ENCODE data around the gene PRKAG1.

PRKAG1 gene

GRCh38 chr12:49019120-49019430 is 499 bp upstream of the PRKAG1 start:
- H3K9me3 ChIP-seq (ENCODE audit: control insufficient read depth, insufficient read depth, low read length): no peaks in the 10 kb centered on the region
- peaks cover 10% of the 10 kb centered on the region; the same call in 1 of the 2 replicates for H3K36me3 ChIP-seq (ENCODE audit: insufficient read depth, low read length)
- H3K4me1 ChIP-seq (ENCODE audit: insufficient read depth, low read length): no peaks in the 10 kb centered on the region; the same call in 1 of the 2 replicates

DNA sequence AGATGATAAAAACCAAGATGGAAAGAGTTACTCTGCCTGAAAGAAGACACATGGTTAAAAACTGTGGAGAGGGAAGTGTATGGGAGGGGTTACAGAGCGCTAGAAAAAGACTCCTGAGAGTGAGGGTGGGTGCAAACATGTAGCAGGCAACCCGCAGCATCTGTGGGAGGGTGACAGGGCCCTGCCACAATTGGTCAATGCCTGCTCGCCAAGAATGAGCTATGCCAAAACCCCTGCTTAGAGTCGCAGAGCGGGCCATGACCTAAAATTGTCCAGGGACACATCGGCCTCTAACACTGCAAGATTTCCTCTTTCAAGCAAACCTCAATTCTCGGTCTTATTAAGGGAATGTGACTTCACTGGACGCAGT is 700 bp downstream of the PRKAG1 start:
- H3K36me3 ChIP-seq (ENCODE audit: insufficient read depth, low read length): peaks cover under 1% of the 10 kb centered on the region; the same call in 1 of the 2 replicates
- peak overlapping the region; percentile 92 for H3K9ac ChIP-seq (ENCODE audit: low read depth, low read length)
- no peaks in the 10 kb centered on the region for H3K9me3 ChIP-seq (ENCODE audit: control insufficient read depth, insufficient read depth, low read length)
- H3K4me1 ChIP-seq (ENCODE audit: insufficient read depth, low read length): no peaks in the 10 kb centered on the region; the same call in 1 of the 2 replicates

More at GRCh38 chr12:49019120-49019430, 499 bp upstream of the PRKAG1 start:
- H3K9ac ChIP-seq (ENCODE audit: low read depth, low read length): peak overlapping the region; percentile 92

GRCh38 chr12:49015196-49015595 is 3.4 kb downstream of the PRKAG1 start:
- no peaks in the 10 kb centered on the region; the same call in 1 of the 2 replicates for H3K4me1 ChIP-seq (ENCODE audit: insufficient read depth, low read length)
- H3K9me3 ChIP-seq (ENCODE audit: control insufficient read depth, insufficient read depth, low read length): no peaks in the 10 kb centered on the region
- no peaks in the 10 kb centered on the region for H3K36me3 ChIP-seq (ENCODE audit: insufficient read depth, low read length)
- H3K9ac ChIP-seq (ENCODE audit: low read depth, low read length): no peak overlapping the region

DNA sequence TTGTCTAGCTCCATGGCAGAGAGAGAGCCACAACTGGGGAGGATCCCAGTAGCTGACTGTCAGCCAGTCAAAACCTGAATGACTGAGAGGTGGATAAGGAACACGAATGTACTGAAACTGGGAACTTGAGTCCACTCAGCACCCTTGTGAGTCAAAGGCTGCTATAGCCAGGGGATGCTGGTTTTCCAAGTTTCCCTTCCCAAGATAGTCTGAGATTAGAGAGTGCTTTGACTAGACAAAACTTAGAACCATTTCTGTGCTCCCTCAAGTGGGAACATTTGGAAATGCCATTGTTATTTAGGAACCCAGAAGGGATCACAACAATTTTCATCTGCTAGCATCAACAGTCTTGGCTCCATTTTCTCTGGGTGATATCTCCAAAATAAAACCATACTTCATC is 4.0 kb downstream of the PRKAG1 start:
- H3K4me1 ChIP-seq (ENCODE audit: insufficient read depth, low read length): no peaks in the 10 kb centered on the region; the same call in 1 of the 2 replicates
- H3K9ac ChIP-seq (ENCODE audit: low read depth, low read length): no peak overlapping the region
- no peaks in the 10 kb centered on the region for H3K9me3 ChIP-seq (ENCODE audit: control insufficient read depth, insufficient read depth, low read length)
- no peaks in the 10 kb centered on the region for H3K36me3 ChIP-seq (ENCODE audit: insufficient read depth, low read length)

DNA sequence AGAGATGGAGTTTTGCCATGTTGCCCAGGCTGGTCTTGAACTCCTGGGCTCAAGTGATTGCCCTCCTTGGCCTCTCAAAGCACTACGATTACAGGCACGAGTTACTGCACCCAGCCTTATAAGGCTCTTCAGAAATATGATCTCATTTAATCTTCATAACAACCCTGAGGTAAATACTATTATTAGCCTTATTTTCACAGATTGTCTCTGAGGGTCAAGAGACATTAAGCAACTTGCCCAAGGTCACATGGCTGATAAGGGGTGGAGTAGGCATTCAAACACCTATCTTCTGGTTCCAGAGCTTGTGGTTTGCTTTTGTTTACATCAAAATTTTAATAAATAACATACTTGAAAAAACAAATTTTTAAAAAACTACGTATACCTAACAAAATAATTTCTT is 5.1 kb downstream of the PRKAG1 start:
- Histone ChIP-seq H3K4me1 (ENCODE audit: insufficient read depth, low read length) (no peaks in the 10 kb centered on the region), H3K36me3 (ENCODE audit: insufficient read depth, low read length) (no peaks in the 10 kb centered on the region), H3K9ac (ENCODE audit: low read depth, low read length) (no peak overlapping the region), H3K9me3 (ENCODE audit: control insufficient read depth, insufficient read depth, low read length) (no peaks in the 10 kb centered on the region)

- Histone ChIP-seq H3K4me1 (ENCODE audit: insufficient read depth, low read length) (no peaks in the 10 kb centered on the region), H3K9me3 (ENCODE audit: control insufficient read depth, insufficient read depth, low read length) (no peaks in the 10 kb centered on the region), H3K36me3 (ENCODE audit: insufficient read depth, low read length) (no peaks in the 10 kb centered on the region), H3K9ac (ENCODE audit: low read depth, low read length) (no peak overlapping the region)
These were observed 5.8 kb downstream of the PRKAG1 start for GRCh38 chr12:49012739-49013138.

- Histone ChIP-seq H3K9me3 (ENCODE audit: control insufficient read depth, insufficient read depth, low read length) (no peaks in the 10 kb centered on the region), H3K9ac (ENCODE audit: low read depth, low read length) (no peak overlapping the region), H3K36me3 (ENCODE audit: insufficient read depth, low read length) (no peaks in the 10 kb centered on the region), H3K4me1 (ENCODE audit: insufficient read depth, low read length) (no peaks in the 10 kb centered on the region)
These were observed 8.4 kb downstream of the PRKAG1 start for GRCh38 chr12:49010092-49010668.

GRCh38 chr12:49008943-49009342 is 9.6 kb downstream of the PRKAG1 start:
- no peaks in the 10 kb centered on the region; the same call in 1 of the 2 replicates for H3K36me3 ChIP-seq (ENCODE audit: insufficient read depth, low read length)
- H3K9ac ChIP-seq (ENCODE audit: low read depth, low read length): no peak overlapping the region
- H3K4me1 ChIP-seq (ENCODE audit: insufficient read depth, low read length): no peaks in the 10 kb centered on the region
- no peaks in the 10 kb centered on the region for H3K9me3 ChIP-seq (ENCODE audit: control insufficient read depth, insufficient read depth, low read length)

DNA sequence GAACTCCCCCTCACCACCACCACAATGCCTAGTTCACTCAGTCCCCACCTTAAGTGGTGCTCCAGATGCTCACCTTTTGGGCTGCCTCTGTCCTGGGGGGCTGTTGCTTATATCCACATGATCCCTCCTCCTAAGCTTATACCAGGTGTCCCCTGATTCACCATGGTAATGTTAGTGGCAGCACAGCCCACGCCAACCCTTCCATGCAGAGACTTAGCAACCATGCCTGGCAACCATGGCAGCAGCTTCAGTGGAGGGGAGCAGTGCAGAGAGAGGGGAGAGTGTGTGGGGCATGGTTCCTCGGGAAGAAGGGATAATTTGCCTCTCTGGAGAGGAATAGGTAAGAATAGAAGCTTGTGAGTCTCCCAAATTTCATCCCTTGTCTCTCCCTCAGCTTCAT is 18.2 kb downstream of the PRKAG1 start:
- H3K36me3 ChIP-seq (ENCODE audit: insufficient read depth, low read length): no peaks in the 10 kb centered on the region; the same call in 1 of the 2 replicates
- no peak overlapping the region for H3K9ac ChIP-seq (ENCODE audit: low read depth, low read length)
- H3K4me1 ChIP-seq (ENCODE audit: insufficient read depth, low read length): no peaks in the 10 kb centered on the region; the same call in 1 of the 2 replicates
- H3K9me3 ChIP-seq (ENCODE audit: control insufficient read depth, insufficient read depth, low read length): no peaks in the 10 kb centered on the region

GRCh38 chr12:48999371-49000131 is 19.0 kb downstream of the PRKAG1 start, which contains the start of gene DDN:
Gene DDN, minus strand, starts transcription at chr12:48999375. Its CDS starts 88 bp downstream, at chr12:48999287.
- Histone ChIP-seq H3K36me3 (ENCODE audit: insufficient read depth, low read length) (no peaks in the 10 kb centered on the region; the same call in 1 of the 2 replicates), H3K4me1 (ENCODE audit: insufficient read depth, low read length) (no peaks in the 10 kb centered on the region; the same call in 1 of the 2 replicates), H3K9me3 (ENCODE audit: control insufficient read depth, insufficient read depth, low read length) (no peaks in the 10 kb centered on the region), H3K9ac (ENCODE audit: low read depth, low read length) (peak within 1 kb of the TSS; percentile 68; the same call in 1 of the 2 replicates)

GRCh38 chr12:48998497-48999353 is 19.9 kb downstream of the PRKAG1 start:
- Histone ChIP-seq H3K4me1 (ENCODE audit: insufficient read depth, low read length) (peaks cover 6% of the 10 kb centered on the region; the same call in 1 of the 2 replicates), H3K36me3 (ENCODE audit: insufficient read depth, low read length) (no peaks in the 10 kb centered on the region; the same call in 1 of the 2 replicates), H3K9ac (ENCODE audit: low read depth, low read length) (peak overlapping the region; percentile 68; the same call in 1 of the 2 replicates), H3K9me3 (ENCODE audit: control insufficient read depth, insufficient read depth, low read length) (no peaks in the 10 kb centered on the region)

- Histone ChIP-seq H3K36me3 (ENCODE audit: insufficient read depth, low read length) (no peaks in the 10 kb centered on the region; the same call in 1 of the 2 replicates), H3K4me1 (ENCODE audit: insufficient read depth, low read length) (peaks cover 7% of the 10 kb centered on the region; the same call in 1 of the 2 replicates), H3K9me3 (ENCODE audit: control insufficient read depth, insufficient read depth, low read length) (no peaks in the 10 kb centered on the region), H3K9ac (ENCODE audit: low read depth, low read length) (peak overlapping the region; percentile 68)
These were observed 20.7 kb downstream of the PRKAG1 start for GRCh38 chr12:48997719-48998496.

GRCh38 chr12:48996794-48997718 is 21.5 kb downstream of the PRKAG1 start:
- H3K4me1 ChIP-seq (ENCODE audit: insufficient read depth, low read length): peaks cover 7% of the 10 kb centered on the region; the same call in 1 of the 2 replicates
- peak overlapping the region; percentile 68 for H3K9ac ChIP-seq (ENCODE audit: low read depth, low read length)
- H3K9me3 ChIP-seq (ENCODE audit: control insufficient read depth, insufficient read depth, low read length): no peaks in the 10 kb centered on the region
- no peaks in the 10 kb centered on the region for H3K36me3 ChIP-seq (ENCODE audit: insufficient read depth, low read length)

Data from ES-I3 (cell line).